IMR-90 (cell line): ENCODE data around the gene MLNR. TPM values are rescaled to one million over a fixed set of nuclear protein-coding genes. Genes with fewer than 3 reads are reported as not detected.

Experiments used
- ATAC-seq: fragments of 200-7000 bp; cut with Tn5 transposase; 2 replicates; pipeline ENCODE4 v1.9.1; 2020; ENCODE audit warnings: low read depth, mild to moderate bottlenecking, moderate library complexity
- BruUV-seq: library from RNA; stranded (reverse); fragments of 400-500 nt; replicated peaks from 2 replicates; lab custom pipeline; 2021; lab: Mats Ljungman, UMichigan
- CTCF ChIA-PET: fragments of 300-600 bp; formaldehyde crosslinking; extraction: SDS; loops from one replicate; lab custom pipeline; 2021; ENCODE audit warnings: antibody characterized with exemption; lab: Yijun Ruan, JAX
- POLR2A ChIA-PET: fragments of 300-600 bp; sonication (Branson Sonifier 250); formaldehyde crosslinking; loops from one replicate; lab custom pipeline; 2022; ENCODE audit warnings: antibody characterized with exemption; ENCODE audit not compliant: unreplicated experiment; lab: Charles Lee
- DNase-seq: peaks from one replicate; pipeline ENCODE4 v3.0.0; 2013
- H2AFZ ChIP-seq: replicated peaks from 2 replicates; pipeline ENCODE3; 2013; ENCODE audit warnings: low read length, mild to moderate bottlenecking; ENCODE audit not compliant: poor library complexity
- H2AK5ac ChIP-seq: 2 replicates; pipeline ENCODE4 v1.6.1; 2013; ENCODE audit warnings: low read depth, low read length, inconsistent platforms
- H2AK9ac ChIP-seq: replicated peaks from 2 replicates; pipeline ENCODE3; 2013; ENCODE audit warnings: mild to moderate bottlenecking, low read depth, low read length, moderate library complexity; ENCODE audit not compliant: poor library complexity
- H2BK120ac ChIP-seq: 2 replicates; pipeline ENCODE4 v1.6.1; 2013; ENCODE audit warnings: low read depth, low read length, inconsistent platforms
- H2BK15ac ChIP-seq: 3 replicates; pipeline ENCODE4 v1.6.1; 2013; ENCODE audit warnings: low read depth, low read length, inconsistent platforms
- H2BK20ac ChIP-seq: 2 replicates; pipeline ENCODE4 v1.6.1; 2013; ENCODE audit warnings: low read depth, mild to moderate bottlenecking, inconsistent platforms, low read length, moderate library complexity
- H2BK5ac ChIP-seq: 2 replicates; pipeline ENCODE4 v1.6.1; 2013; ENCODE audit warnings: mild to moderate bottlenecking, low read depth, low read length, inconsistent platforms; ENCODE audit not compliant: poor library complexity, severe bottlenecking
- H3K14ac ChIP-seq: replicated peaks from 2 replicates; pipeline ENCODE4 v1.6.1; 2013; ENCODE audit warnings: low read depth, low read length, inconsistent platforms
- H3K18ac ChIP-seq: 2 replicates; pipeline ENCODE4 v1.6.1; 2013; ENCODE audit warnings: low read depth, low read length, control low read depth
- H3K23ac ChIP-seq: 2 replicates; pipeline ENCODE4 v1.6.1; 2013; ENCODE audit warnings: low read depth, low read length, inconsistent platforms
- H3K27ac ChIP-seq: 2 replicates; pipeline ENCODE4 v1.5.1; 2013; ENCODE audit warnings: mild to moderate bottlenecking, control low read depth, low read length; ENCODE audit not compliant: insufficient read depth
- H3K27me3 ChIP-seq: 2 replicates; pipeline ENCODE4 v1.6.1; 2013; ENCODE audit warnings: low read length; ENCODE audit not compliant: control insufficient read depth, insufficient read depth
- H3K36me3 ChIP-seq: 2 replicates; pipeline ENCODE4 v1.6.1; 2013; ENCODE audit warnings: low read length, mixed read lengths; ENCODE audit not compliant: control insufficient read depth, insufficient read depth
- H3K4ac ChIP-seq: 2 replicates; pipeline ENCODE4 v1.6.1; 2013; ENCODE audit warnings: low read depth, low read length, inconsistent platforms
- H3K4me1 ChIP-seq: 2 replicates; pipeline ENCODE4 v1.6.1; 2013; ENCODE audit warnings: low read length, mixed read lengths; ENCODE audit not compliant: control insufficient read depth, insufficient read depth
- H3K4me2 ChIP-seq: 2 replicates; pipeline ENCODE4 v1.6.1; 2013; ENCODE audit warnings: low read depth, mild to moderate bottlenecking, control low read depth, low read length, moderate library complexity
- H3K4me3 ChIP-seq: 2 replicates; pipeline ENCODE4 v1.5.1; 2013; ENCODE audit warnings: low read depth, mild to moderate bottlenecking, control low read depth, low read length, moderate library complexity; ENCODE audit not compliant: insufficient read depth
- H3K56ac ChIP-seq: 2 replicates; pipeline ENCODE4 v1.6.1; 2013; ENCODE audit warnings: low read length, inconsistent platforms; ENCODE audit not compliant: insufficient read depth; ENCODE audit errors: extremely low read depth
- H3K79me1 ChIP-seq, 2 experiments: 2 replicates each; pipeline ENCODE4 v1.6.1; 2013; ENCODE audit warnings: low read length in 2 of 2, inconsistent platforms in 1 of 2, low read depth in 1 of 2
- H3K9ac ChIP-seq: 2 replicates; pipeline ENCODE4 v1.6.1; 2013; ENCODE audit warnings: low read depth, low read length, control low read depth
- H3K9me1 ChIP-seq: 2 replicates; pipeline ENCODE4 v1.6.1; 2013; ENCODE audit warnings: low read length, inconsistent platforms; ENCODE audit not compliant: insufficient read depth
- H3K9me3 ChIP-seq: 2 replicates; pipeline ENCODE4 v1.6.1; 2013; ENCODE audit warnings: low read length; ENCODE audit not compliant: control insufficient read depth, insufficient read depth
- H4K20me1 ChIP-seq: 2 replicates; pipeline ENCODE4 v1.6.1; 2013; ENCODE audit warnings: low read length, inconsistent platforms; ENCODE audit not compliant: insufficient read depth
- H4K5ac ChIP-seq: 2 replicates; pipeline ENCODE4 v1.6.1; 2013; ENCODE audit warnings: mild to moderate bottlenecking, low read depth, low read length, control low read depth
- H4K8ac ChIP-seq, 2 experiments: 2 replicates each; pipeline ENCODE4 v1.6.1; 2013; ENCODE audit warnings: low read depth in 2 of 2, low read length in 2 of 2, control low read depth in 1 of 2, inconsistent platforms in 1 of 2
- H4K91ac ChIP-seq: 2 replicates; pipeline ENCODE4 v1.6.1; 2013; ENCODE audit warnings: low read depth, low read length, inconsistent platforms; ENCODE audit not compliant: insufficient read depth
- CEBPB ChIP-seq: IDR thresholded peaks from 2 replicates; pipeline ENCODE4 v1.6.1; 2012; ENCODE audit warnings: low read depth, low read length, improper control_type of control experiment
- CHD1 ChIP-seq: IDR thresholded peaks from 2 replicates; pipeline ENCODE4 v1.6.1; 2012; ENCODE audit warnings: low read depth, low read length, improper control_type of control experiment
- MAZ ChIP-seq: IDR thresholded peaks from 2 replicates; pipeline ENCODE4 v1.6.1; 2012; ENCODE audit warnings: low read depth, mild to moderate bottlenecking, low read length, improper control_type of control experiment, moderate library complexity, borderline replicate concordance
- MXI1 ChIP-seq: IDR thresholded peaks from 2 replicates; pipeline ENCODE4 v1.6.1; 2012; ENCODE audit warnings: low read depth, mild to moderate bottlenecking, low read length, moderate library complexity, borderline replicate concordance
- NFE2L2 ChIP-seq: fragments of 150-350 bp; IDR thresholded peaks from 2 replicates; pipeline ENCODE4 v1.6.1; 2016; ENCODE audit warnings: low read depth, mild to moderate bottlenecking, low read length
- POLR2A ChIP-seq: IDR thresholded peaks from 2 replicates; pipeline ENCODE4 v1.6.1; 2012; ENCODE audit warnings: mild to moderate bottlenecking, low read depth, low read length
- RAD21 ChIP-seq: IDR thresholded peaks from 2 replicates; pipeline ENCODE4 v1.6.1; 2012; ENCODE audit warnings: low read length, improper control_type of control experiment
- RCOR1 ChIP-seq: IDR thresholded peaks from 2 replicates; pipeline ENCODE4 v1.6.1; 2012; ENCODE audit warnings: mild to moderate bottlenecking, low read length, improper control_type of control experiment; ENCODE audit not compliant: insufficient replicate concordance
- SMC3 ChIP-seq: fragments of 150-350 bp; IDR thresholded peaks from 2 replicates; pipeline ENCODE4 v1.6.1; 2016; ENCODE audit warnings: low read depth, mild to moderate bottlenecking, antibody characterized with exemption, low read length, moderate library complexity
- WGBS, 2 experiments: methylation state at CpG; one replicate each; pipeline versions ENCODE4 v1.1.5 to v1.1.7; 2013; ENCODE audit warnings: missing lambda C conversion rate in 2 of 2; ENCODE audit not compliant: insufficient read length in 1 of 2; ENCODE audit errors: extremely low coverage in 2 of 2; 5-methylcytosine and 5-hydroxymethylcytosine counted together
- dilution Hi-C: fragments of 300-500 bp; cut with HindIII; formaldehyde crosslinking; loops from one replicate; pipeline ENCODE4 v1.14.3; 2018; ENCODE audit warnings: low sequenced_read_pairs; ENCODE audit not compliant: unreplicated experiment
- in situ Hi-C: fragments of 300-500 bp; cut with MboI; formaldehyde crosslinking; loops from 3 replicates; pipeline ENCODE4 v1.14.3; 2019; ENCODE audit warnings: low sequenced_read_pairs, inconsistent platforms, mixed read lengths
- intact Hi-C: fragments of 100-400 bp; cut with micrococcal nuclease; formaldehyde crosslinking; loops from 2 replicates; pipeline ENCODE4 v1.10.0; 2022
- polyA plus RNA-seq, 3 experiments: library from polyadenylated mRNA; depleted of rRNA; stranded (reverse); fragments of >200 nt; gene quantifications; 2 replicates each; pipeline ENCODE4 v1.2.3, GENCODE V29; 2012; ENCODE audit warnings: low replicate concordance in 1 of 3
- total RNA-seq: library from RNA; depleted of rRNA; stranded (reverse); fragments of >200 nt; gene quantifications from 2 replicates; pipeline ENCODE4 v1.2.3, GENCODE V29; 2012
- TF ChIP-seq, protein P1 (sequence below): fragments of 150-350 bp; IDR thresholded peaks from 2 replicates; pipeline ENCODE4 v1.6.1; 2016; ENCODE audit warnings: low read depth, mild to moderate bottlenecking, low read length, moderate library complexity, borderline replicate concordance
- TF ChIP-seq, protein P2 (sequence below): fragments of 150-350 bp; IDR thresholded peaks from 2 replicates; pipeline ENCODE4 v1.6.1; 2017; ENCODE audit warnings: mild to moderate bottlenecking, antibody characterized with exemption, low read length, low read depth
- TF ChIP-seq, protein P3 (sequence below): conservative IDR thresholded peaks from 2 replicates; pipeline ENCODE4 v1.5.1; 2012; ENCODE audit warnings: mild to moderate bottlenecking, low read depth, low read length, improper control_type of control experiment

The MLNR gene
- total and polyA plus RNA-seq, 2 of the 4 experiments (the other 2 are of a cell fraction): not detected

DNA sequence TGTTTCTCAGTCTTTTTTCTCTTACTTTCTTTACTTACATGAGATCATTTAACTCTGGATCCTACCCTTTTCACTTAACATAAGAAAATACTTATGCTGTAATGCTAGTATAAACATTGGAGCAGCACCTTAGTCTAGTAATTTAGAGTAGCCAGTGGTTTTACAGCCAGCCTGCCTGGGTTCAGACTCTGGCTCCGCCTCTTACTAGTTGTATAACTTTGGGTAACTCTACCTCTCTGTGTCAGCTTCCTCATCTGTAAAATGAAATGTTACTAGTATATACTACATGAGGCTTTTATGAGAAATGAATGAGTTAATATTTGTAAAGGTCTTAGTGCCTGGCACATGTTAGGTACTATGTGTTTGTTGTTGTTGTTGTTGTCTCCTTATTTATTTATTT, 33.2 kb downstream of the MLNR start:
- H3K56ac ChIP-seq: no peak overlapping the region
- no CpG with 5 or more reads among the region's 1 CpG for WGBS, 2 experiments
- H2BK15ac ChIP-seq: no peak overlapping the region
- ChIA-PET CTCF (no interaction called here), POLR2A (no interaction called here)
- no peak overlapping the region for H2BK5ac ChIP-seq
- no peaks in the 10 kb centered on the region for H3K27me3 ChIP-seq
- BruUV-seq: no TSS peak
- no peak overlapping the region for H4K5ac ChIP-seq
- no peaks in the 10 kb centered on the region for H3K9me3 ChIP-seq
- peaks cover 6% of the 10 kb centered on the region; the same call in 1 of the 2 replicates for H3K9me1 ChIP-seq
- no peak overlapping the region for H4K91ac ChIP-seq
- no peak overlapping the region for H3K18ac ChIP-seq
- H3K4me2 ChIP-seq: no peak overlapping the region
- dilution Hi-C loops (no loop called here), in situ Hi-C loops (no loop called here), intact Hi-C loops (no loop called here)
- no peak overlapping the region for H3K27ac ChIP-seq
- no peak overlapping the region for H3K23ac ChIP-seq
- H3K79me1 ChIP-seq: peaks cover 9 to 23% of the 10 kb centered on the region in 2 experiments
- no peak overlapping the region for H2BK20ac ChIP-seq
- no peak overlapping the region for H2AFZ ChIP-seq
- no peak overlapping the region for H2AK9ac ChIP-seq
- no peak overlapping the region for H3K4ac ChIP-seq
- peaks cover 10% of the 10 kb centered on the region for H3K36me3 ChIP-seq
- no peak overlapping the region for H3K9ac ChIP-seq
- H3K4me3 ChIP-seq: no peak overlapping the region
- no peak overlapping the region for H4K8ac ChIP-seq
- no peak for ATAC-seq
- TF ChIP-seq SMC3 (no peak), NFE2L2 (no peak), MAZ (no peak), RAD21 (no peak), CEBPB (no peak), MXI1 (no peak), POLR2A (no peak), CHD1 (no peak), RCOR1 (no peak)
- TF ChIP-seq, protein P1, sequence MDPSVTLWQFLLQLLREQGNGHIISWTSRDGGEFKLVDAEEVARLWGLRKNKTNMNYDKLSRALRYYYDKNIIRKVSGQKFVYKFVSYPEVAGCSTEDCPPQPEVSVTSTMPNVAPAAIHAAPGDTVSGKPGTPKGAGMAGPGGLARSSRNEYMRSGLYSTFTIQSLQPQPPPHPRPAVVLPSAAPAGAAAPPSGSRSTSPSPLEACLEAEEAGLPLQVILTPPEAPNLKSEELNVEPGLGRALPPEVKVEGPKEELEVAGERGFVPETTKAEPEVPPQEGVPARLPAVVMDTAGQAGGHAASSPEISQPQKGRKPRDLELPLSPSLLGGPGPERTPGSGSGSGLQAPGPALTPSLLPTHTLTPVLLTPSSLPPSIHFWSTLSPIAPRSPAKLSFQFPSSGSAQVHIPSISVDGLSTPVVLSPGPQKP: no peak
- TF ChIP-seq, protein P2, sequence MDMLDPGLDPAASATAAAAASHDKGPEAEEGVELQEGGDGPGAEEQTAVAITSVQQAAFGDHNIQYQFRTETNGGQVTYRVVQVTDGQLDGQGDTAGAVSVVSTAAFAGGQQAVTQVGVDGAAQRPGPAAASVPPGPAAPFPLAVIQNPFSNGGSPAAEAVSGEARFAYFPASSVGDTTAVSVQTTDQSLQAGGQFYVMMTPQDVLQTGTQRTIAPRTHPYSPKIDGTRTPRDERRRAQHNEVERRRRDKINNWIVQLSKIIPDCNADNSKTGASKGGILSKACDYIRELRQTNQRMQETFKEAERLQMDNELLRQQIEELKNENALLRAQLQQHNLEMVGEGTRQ: no peak
- TF ChIP-seq, protein P3, sequence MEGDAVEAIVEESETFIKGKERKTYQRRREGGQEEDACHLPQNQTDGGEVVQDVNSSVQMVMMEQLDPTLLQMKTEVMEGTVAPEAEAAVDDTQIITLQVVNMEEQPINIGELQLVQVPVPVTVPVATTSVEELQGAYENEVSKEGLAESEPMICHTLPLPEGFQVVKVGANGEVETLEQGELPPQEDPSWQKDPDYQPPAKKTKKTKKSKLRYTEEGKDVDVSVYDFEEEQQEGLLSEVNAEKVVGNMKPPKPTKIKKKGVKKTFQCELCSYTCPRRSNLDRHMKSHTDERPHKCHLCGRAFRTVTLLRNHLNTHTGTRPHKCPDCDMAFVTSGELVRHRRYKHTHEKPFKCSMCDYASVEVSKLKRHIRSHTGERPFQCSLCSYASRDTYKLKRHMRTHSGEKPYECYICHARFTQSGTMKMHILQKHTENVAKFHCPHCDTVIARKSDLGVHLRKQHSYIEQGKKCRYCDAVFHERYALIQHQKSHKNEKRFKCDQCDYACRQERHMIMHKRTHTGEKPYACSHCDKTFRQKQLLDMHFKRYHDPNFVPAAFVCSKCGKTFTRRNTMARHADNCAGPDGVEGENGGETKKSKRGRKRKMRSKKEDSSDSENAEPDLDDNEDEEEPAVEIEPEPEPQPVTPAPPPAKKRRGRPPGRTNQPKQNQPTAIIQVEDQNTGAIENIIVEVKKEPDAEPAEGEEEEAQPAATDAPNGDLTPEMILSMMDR: no peak
- H4K20me1 ChIP-seq: no peaks in the 10 kb centered on the region
- DNase-seq: no peak
- no peaks in the 10 kb centered on the region for H3K4me1 ChIP-seq
- no peak overlapping the region for H3K14ac ChIP-seq
- H2BK120ac ChIP-seq: no peak overlapping the region
- H2AK5ac ChIP-seq: no peak overlapping the region
